ENCODE results near the gene CSE1L.
A peak's percentile ranks its signal among the peaks of the same experiment; 100 is the strongest.
"Not testable (repeated sequence)": the region's sequence is repeated elsewhere in the genome, so short reads cannot be mapped to it uniquely, and the experiment has no call there.

The CSE1L gene

DNA sequence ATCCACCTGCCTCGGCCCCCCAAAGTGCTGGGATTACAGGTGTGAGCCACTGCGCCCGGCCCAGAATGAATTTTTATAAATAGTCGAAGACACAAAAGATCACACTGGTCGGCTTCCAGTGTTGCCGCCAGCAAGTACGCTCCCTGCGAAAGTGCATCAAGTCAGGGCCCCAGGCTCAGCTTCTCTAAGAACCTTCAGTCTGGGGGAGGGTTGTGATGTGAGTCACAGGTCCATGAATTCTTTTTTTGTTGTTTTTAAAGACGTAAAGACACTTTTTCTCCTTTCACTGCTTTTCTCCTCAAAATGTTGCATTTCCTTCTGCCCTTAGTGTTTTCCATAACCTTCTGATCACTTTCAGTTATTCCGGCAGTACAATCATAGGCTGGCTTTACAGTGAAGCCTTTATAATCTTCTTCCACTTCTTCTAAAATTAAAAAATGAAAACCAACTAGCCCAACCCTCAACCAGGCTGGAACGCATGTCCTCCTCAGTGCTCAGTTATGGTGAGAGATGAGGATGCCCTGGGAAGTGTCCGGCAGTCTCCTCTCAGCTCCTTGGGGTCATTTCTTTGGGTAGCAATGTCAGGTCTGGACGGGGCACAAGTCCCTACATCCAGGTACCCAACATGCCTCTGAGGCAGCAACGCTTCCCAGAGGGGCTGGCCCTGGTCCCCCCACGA is 66.6 kb downstream of the CSE1L start:
- no peak for TF ChIP-seq JUND (IDR thresholded peaks at IDR 0.05; ENCODE audit: low read depth)

DNA sequence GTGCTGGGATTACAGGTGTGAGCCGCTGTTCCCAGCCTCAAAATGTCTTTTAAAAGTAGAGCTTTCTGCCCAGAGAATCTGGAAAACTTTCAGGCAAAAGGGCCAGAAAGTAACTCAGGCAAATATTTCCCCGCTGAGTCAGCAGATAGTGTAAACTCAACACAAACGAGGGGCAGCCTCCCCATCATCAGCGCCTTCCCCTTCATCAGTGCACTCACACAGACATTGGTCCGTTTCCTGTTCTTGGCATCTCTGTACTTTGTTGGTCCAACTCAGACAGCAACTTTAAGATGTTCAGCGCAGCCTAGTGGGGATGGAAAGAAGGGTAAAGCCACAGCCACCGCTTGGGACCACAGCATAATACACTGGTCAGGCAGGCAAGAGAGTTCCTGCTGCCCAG is 69.5 kb downstream of the CSE1L start:
- in situ Hi-C loops (cut with HindIII; ENCODE audit: low pct_unique_long_range_greater_than_20kb, low sequenced_read_pairs): no loop called here
- DNase-seq (ENCODE audit: low read depth in 1 of 2, low spot score in 1 of 2): no peak
- no peak for TF ChIP-seq JUND (IDR thresholded peaks at IDR 0.05; ENCODE audit: low read depth)

More for the DNA sequence above, 66.6 kb downstream of the CSE1L start:
- in situ Hi-C loops (cut with HindIII; ENCODE audit: low pct_unique_long_range_greater_than_20kb, low sequenced_read_pairs): no loop called here
- DNase-seq (ENCODE audit: low read depth in 1 of 2, low spot score in 1 of 2): no peak

DNA sequence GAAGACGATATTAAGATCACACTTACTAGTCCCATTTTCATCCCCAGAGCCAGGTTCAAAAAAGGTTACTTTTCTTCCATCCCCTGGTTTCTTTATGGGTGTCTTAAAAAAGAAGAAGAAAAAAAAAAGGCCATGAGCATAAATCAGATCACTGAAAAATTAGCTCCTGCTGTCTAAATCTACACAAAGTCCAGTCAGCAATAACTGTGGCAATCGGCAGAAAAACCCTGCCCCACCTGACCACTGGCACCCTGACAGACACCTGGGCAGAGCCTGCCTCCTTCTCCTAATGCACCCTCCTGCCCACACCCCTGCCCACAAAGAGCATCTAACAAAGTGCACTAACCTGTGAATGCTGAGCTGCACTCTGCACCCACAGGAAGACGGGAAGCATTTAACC is 72.2 kb downstream of the CSE1L start:
- no peak for DNase-seq (ENCODE audit: low read depth in 1 of 2, low spot score in 1 of 2)
- TF ChIP-seq JUND (IDR thresholded peaks at IDR 0.05; ENCODE audit: low read depth): no peak
- in situ Hi-C loops (cut with HindIII; ENCODE audit: low pct_unique_long_range_greater_than_20kb, low sequenced_read_pairs): no loop called here

DNA sequence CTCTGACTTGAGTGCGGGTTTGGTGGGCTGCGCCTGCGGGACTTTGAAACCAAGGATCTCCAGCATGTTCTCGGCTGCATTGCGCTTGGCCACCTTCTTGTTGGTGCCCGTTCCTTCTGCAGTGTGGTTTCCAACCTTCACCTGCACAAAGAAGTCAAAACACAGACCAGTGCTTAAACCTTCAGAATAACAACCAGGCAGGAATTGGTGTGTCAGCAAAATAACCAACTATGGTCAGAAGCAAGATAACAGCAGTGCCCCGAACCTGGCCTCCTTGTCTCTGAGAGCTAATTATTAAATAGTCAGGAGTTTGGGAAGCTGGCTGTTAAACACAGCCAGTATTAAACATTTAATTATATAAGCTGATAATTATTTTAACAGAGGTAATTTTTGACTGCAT is 73.9 kb downstream of the CSE1L start:
- in situ Hi-C loops (cut with HindIII; ENCODE audit: low pct_unique_long_range_greater_than_20kb, low sequenced_read_pairs): no loop called here
- DNase-seq (ENCODE audit: low read depth in 1 of 2, low spot score in 1 of 2): no peak
- TF ChIP-seq JUND (IDR thresholded peaks at IDR 0.05; ENCODE audit: low read depth): no peak

DNA sequence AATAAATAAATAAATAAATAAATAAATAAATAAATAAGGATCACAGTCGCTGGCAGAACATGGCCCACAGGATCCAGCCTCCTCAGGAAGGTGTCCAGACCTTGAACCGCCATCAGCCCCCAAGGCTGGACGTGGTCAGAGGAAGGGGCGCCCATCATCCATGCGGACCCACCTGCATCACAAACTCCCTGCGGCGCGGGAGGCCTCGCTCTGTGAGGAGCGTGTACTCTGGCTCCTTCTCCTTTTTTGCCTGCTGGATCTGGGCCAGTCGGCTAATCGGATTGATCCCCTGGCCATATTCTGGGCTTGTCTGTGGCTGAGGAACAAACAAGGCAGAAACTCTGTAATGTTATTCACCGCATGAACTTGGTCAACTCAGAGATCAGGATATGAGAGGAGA is 76.8 kb downstream of the CSE1L start:
- TF ChIP-seq JUND (IDR thresholded peaks at IDR 0.05; ENCODE audit: low read depth): no peak
- DNase-seq (ENCODE audit: low read depth in 1 of 2, low spot score in 1 of 2): no peak
- in situ Hi-C loops (cut with HindIII; ENCODE audit: low pct_unique_long_range_greater_than_20kb, low sequenced_read_pairs): no loop called here

DNA sequence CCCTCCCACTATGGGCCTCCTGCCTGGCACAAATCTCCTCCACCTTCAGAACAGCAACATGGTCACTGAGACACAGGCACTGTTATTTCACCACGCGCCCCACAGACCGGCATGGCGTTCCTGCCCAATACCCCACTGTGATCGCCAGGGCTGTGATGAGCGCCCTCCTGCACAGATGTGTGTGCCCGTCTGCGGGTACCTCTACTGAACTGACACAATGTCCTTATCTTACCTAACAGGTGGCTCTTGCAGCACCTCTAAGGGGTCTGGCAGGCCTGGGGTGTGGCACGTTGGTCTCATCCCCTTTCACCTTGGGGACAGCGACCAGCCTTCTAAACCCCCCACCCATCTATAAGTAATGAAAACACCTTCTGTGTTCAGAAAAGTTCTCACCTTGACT is 77.9 kb downstream of the CSE1L start:
- no peak for DNase-seq (ENCODE audit: low read depth in 1 of 2, low spot score in 1 of 2)
- in situ Hi-C loops (cut with HindIII; ENCODE audit: low pct_unique_long_range_greater_than_20kb, low sequenced_read_pairs): no loop called here
- no peak for TF ChIP-seq JUND (IDR thresholded peaks at IDR 0.05; ENCODE audit: low read depth)

DNA sequence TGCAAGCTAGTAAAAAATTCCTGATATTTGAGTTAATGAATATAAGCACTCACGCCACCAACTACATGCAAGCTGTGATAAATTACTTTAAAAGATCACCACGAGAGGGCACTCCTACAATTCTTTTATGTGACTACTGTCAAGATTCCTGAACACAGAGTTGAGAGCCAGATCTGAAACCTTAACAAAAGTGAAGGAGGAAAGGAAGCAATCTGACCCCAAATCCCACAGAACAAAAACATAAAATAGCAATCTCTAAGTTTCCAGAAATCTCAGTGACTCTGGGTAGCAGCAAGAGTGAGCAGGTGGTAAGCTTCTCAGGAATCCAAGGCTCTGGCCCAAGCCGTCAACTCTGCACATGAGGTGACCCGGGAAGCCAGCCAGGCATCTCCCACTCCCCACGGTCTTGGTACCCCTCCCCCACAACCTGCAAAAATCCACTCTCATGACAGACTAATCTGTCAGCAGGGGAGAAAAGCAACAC is 86.9 kb downstream of the CSE1L start:
- DNase-seq (ENCODE audit: low read depth in 1 of 2, low spot score in 1 of 2): peak; percentile 61 to 87
- in situ Hi-C loops (cut with HindIII; ENCODE audit: low pct_unique_long_range_greater_than_20kb, low sequenced_read_pairs): no loop called here
- TF ChIP-seq JUND (IDR thresholded peaks at IDR 0.05; ENCODE audit: low read depth): no peak

DNA sequence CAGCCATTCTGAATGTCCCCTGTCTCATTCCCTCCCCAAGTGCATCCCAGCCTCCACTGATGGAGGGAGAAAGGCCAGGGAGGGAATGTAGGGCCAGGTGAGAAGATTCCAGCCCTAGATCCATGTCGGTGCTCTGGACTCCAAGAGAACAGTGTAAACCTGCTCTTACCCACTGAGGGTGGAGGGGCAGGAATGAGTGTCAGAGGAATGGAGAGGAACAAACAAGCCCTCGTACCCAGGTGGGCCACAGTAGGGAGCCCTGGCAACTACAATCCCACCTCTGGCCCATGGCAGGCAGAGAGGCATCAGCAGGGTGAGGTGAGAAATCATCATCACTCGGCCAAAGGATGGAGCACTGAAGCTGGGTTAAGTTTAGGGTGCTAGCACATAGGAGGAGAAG is 87.5 kb downstream of the CSE1L start:
- TF ChIP-seq JUND (IDR thresholded peaks at IDR 0.05; ENCODE audit: low read depth): no peak
- DNase-seq (ENCODE audit: low read depth in 1 of 2, low spot score in 1 of 2): no peak
- in situ Hi-C loops (cut with HindIII; ENCODE audit: low pct_unique_long_range_greater_than_20kb, low sequenced_read_pairs): no loop called here

DNA sequence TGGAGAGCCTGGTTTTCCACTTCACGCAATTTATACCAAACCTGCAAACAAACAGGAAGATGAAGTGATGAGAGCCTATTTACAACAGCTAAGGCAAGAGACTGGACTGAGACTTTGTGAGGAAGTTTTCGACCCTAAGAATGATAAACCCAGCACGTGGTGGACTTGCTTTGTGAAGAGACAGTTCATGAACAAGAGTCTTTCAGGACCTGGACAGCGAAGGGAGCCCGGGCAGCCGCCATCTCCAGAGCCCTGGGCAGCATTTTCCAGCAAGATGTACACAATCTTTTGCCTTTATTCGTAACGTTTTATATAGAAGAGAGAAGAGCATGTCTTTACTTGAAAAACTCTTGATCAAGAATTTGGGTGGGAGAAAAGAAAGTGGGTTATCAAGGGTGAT is 88.7 kb downstream of the CSE1L start:
- DNase-seq (ENCODE audit: low read depth in 1 of 2, low spot score in 1 of 2); in situ Hi-C loops (cut with HindIII; ENCODE audit: low pct_unique_long_range_greater_than_20kb, low sequenced_read_pairs): not testable (repeated sequence)

DNA sequence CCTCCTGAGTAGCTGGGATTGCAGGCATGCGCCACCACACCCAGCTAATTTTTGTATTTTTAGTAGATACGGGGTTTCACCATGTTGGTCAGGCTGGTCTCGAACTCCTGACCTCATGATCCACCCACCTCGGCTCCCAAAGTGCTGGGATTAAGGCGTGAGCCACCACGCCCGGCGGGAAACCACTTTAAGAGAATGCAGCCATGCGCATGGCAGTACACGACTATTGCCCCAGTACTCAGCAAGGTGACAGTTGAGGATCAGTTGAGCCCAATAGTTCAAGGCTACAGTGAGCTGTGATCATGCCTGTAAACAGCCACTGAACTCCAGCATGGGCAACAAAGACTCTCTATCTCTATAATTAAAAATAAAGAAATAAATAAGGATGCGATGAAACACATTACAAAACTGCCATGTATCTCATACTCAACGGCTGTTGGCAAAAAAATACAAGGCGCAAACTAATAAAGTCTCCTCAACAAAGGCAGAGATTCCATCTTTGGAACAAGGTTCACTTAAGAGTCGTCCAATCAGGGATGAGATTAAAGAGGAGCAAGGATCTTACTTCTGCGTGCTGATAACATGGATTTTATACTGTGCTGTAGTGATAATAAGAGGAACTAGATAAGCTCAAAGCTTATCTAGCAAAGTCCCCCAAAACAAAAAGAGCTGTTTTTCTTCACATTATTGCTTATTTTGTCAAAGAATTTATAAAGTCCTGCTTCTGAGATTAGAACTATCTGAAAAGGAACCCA is 90.9 kb downstream of the CSE1L start:
- in situ Hi-C loops (cut with HindIII; ENCODE audit: low pct_unique_long_range_greater_than_20kb, low sequenced_read_pairs): no loop called here
- DNase-seq (ENCODE audit: low read depth in 1 of 2, low spot score in 1 of 2): no peak
- TF ChIP-seq JUND (IDR thresholded peaks at IDR 0.05; ENCODE audit: low read depth): no peak

DNA sequence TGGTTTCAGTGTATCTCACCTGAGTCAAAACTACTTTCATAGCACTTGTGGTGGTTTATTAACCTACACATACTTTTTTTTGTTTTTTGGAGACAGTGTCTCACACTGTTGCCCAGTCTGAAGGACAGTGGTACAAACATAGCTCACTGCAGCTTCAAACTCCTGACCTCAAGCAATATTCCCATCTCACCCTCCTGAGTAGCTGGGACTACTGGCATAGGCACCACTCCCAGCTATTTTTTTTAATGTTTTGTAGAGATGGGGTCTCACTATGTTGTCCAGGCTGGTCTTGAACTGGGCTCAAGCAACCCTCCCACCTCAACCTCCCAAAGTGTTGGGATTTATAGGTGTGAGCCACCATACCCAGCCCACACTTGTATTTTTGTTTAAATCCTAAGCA is 92.3 kb downstream of the CSE1L start:
- in situ Hi-C loops (cut with HindIII; ENCODE audit: low pct_unique_long_range_greater_than_20kb, low sequenced_read_pairs): no loop called here
- DNase-seq (ENCODE audit: low read depth in 1 of 2, low spot score in 1 of 2): no peak
- TF ChIP-seq JUND (IDR thresholded peaks at IDR 0.05; ENCODE audit: low read depth): no peak

DNA sequence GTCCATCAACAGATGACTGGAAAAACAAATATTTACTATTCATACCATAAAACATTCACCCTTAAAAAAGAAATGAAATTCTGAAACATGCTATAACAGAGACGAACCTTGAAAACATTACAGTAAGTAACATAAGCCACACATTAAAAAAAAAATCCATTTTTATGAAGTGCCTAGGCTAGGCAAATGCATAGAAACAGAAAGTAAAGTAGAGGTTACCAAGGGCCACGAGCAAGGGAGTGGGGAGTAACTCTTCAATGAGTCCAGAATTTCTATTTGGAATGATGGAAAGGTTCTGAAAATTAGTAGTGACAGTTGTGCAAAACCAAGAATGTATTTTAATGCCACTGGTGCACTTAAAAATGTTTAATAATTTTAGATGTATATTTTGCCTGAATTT is 94.3 kb downstream of the CSE1L start:
- TF ChIP-seq JUND (IDR thresholded peaks at IDR 0.05; ENCODE audit: low read depth): no peak
- in situ Hi-C loops (cut with HindIII; ENCODE audit: low pct_unique_long_range_greater_than_20kb, low sequenced_read_pairs): no loop called here
- DNase-seq (ENCODE audit: low read depth in 1 of 2, low spot score in 1 of 2): no peak

DNA sequence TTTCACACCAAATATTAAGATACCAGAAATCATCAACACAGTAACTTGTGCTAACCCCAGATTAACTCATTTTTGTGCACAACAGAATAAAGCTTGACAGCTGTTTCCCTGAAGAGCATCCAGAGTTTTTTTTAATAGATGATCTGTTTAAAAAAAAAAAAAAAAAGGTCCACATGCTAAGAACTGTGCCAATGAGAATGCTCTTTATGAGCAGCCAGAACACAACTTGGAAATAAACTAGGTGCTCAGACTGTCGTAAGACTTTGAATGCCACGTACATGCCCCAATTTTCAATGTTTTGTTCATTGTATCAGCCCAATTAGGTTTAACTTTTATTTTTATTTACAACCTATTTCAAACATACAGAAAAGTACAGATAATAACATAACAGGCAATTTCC is 94.7 kb downstream of the CSE1L start:
- in situ Hi-C loops (cut with HindIII; ENCODE audit: low pct_unique_long_range_greater_than_20kb, low sequenced_read_pairs): no loop called here
- no peak for TF ChIP-seq JUND (IDR thresholded peaks at IDR 0.05; ENCODE audit: low read depth)
- no peak for DNase-seq (ENCODE audit: low read depth in 1 of 2, low spot score in 1 of 2)

Data from T47D (cell line).